ENCODE measurements around the gene PCDHGB7.

GRCh38 chr5:141402553-141403243 lies 14.8 kb upstream of the PCDHGB7 start, which contains the start of gene PCDHGA9:
- peak; percentile 50 for TF ChIP-seq CTCF (IDR thresholded peaks at IDR 0.05; ENCODE audit: low read depth, low read length, missing input control)
- TF ChIP-seq RAD21 (IDR thresholded peaks at IDR 0.05) = peak; percentile 62 to 65
- no peak for TF ChIP-seq TAF1 (conservative IDR thresholded peaks at IDR 0.05)
- no peak for TF ChIP-seq SP1 (IDR thresholded peaks at IDR 0.05)

Measured in liver (tissue), 3 donors.